Liver (tissue), 3 donors: ENCODE data around the gene AKNAD1.

Source experiments
- CTCF ChIP-seq: fragments of 150-350 bp; IDR thresholded peaks from 2 replicates; pipeline ENCODE4 v1.5.1; 2017; ENCODE audit warnings: improper control_type of control experiment, low read depth, low read length; ENCODE audit not compliant: missing input control
- RAD21 ChIP-seq, 2 donors: IDR thresholded peaks; 2 replicates each; pipeline ENCODE4 v1.6.1; 2016; ENCODE audit warnings: antibody characterized with exemption in 2 of 2, mild to moderate bottlenecking in 2 of 2
- TAF1 ChIP-seq: conservative IDR thresholded peaks from 2 replicates; pipeline ENCODE4 v1.6.1; 2016; ENCODE audit warnings: antibody characterized with exemption, mild to moderate bottlenecking
- donor health status: healthy.
- donor health status: healthy.

GRCh38 chr1:108842525-108843181 lies 14.2 kb downstream of the AKNAD1 start:
- TF ChIP-seq RAD21 (IDR thresholded peaks at IDR 0.05): no peak
- TF ChIP-seq CTCF: no peak
- no peak for TF ChIP-seq TAF1
